ENCODE data around the gene SERPINI1.

The SERPINI1 gene

DNA sequence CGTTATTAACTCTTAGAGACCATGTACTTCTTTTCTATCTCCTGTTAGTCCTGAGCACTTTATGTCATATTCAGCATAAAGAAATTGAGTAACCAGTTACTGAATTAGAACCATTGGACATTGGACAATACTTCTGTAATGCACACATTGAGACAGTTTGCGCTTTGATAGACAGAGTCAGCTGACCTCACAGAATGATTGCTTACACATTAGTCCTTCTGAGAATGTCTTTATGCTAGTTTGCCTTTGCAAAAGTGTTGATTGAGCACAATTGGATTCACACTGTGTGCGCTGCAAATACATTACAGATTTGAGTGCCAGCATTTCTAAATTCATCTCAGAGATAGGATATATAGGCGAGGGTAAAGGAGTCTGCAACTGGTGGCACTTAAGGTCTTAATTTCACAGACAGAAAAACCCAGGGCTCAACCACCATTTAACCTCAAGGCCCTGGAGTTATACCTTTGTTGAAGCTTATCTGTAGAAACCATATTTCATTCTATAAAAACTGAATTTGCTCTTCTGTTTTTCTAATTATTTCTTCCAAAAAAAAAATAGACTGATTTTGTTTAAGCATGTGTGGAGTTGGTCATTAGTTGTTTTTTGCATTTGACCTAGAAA is 3.8 kb downstream of the SERPINI1 start:
- no peak overlapping the region for H3K4me3 ChIP-seq (ENCODE audit: control insufficient read depth, low read depth, low read length)
- TF ChIP-seq, protein P1, sequence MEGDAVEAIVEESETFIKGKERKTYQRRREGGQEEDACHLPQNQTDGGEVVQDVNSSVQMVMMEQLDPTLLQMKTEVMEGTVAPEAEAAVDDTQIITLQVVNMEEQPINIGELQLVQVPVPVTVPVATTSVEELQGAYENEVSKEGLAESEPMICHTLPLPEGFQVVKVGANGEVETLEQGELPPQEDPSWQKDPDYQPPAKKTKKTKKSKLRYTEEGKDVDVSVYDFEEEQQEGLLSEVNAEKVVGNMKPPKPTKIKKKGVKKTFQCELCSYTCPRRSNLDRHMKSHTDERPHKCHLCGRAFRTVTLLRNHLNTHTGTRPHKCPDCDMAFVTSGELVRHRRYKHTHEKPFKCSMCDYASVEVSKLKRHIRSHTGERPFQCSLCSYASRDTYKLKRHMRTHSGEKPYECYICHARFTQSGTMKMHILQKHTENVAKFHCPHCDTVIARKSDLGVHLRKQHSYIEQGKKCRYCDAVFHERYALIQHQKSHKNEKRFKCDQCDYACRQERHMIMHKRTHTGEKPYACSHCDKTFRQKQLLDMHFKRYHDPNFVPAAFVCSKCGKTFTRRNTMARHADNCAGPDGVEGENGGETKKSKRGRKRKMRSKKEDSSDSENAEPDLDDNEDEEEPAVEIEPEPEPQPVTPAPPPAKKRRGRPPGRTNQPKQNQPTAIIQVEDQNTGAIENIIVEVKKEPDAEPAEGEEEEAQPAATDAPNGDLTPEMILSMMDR (IDR thresholded peaks at IDR 0.05; ENCODE audit: control insufficient read depth, insufficient read depth, low read depth, low read length, missing control alignments) = no peak
- no peak for DNase-seq (ENCODE audit: low read depth)

DNA sequence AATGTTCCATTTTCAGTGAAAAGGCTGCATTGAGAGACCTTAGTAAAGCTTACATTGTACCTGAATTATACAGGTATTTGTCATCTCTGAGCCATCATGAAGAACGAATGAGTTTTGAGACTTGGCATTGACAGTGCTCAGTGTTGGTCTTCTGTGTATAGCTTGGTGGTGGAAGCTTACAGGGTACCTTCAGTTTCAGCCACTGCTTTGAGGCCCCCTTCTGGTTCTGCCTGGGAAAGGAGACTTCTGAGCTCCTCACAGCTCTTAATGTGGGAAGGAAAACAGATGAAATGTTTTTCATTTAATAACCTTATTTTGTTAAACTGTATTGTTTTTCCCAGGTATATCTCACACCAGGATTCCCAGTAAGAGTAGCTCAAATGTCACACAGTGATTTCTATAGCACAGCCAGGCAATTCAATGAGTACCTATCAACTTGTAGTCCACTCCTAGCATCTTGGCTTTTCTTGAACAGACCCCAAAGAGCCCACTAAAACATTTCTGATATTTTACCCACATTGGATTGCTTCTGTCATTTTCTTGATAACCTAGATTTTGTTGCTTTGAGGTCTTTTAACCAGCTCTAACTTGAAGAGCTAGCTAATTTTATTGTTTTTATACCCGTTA is 5.6 kb downstream of the SERPINI1 start:
- no peak overlapping the region for H3K4me3 ChIP-seq (ENCODE audit: control insufficient read depth, low read depth, low read length)
- TF ChIP-seq, protein P1 (IDR thresholded peaks at IDR 0.05; ENCODE audit: control insufficient read depth, insufficient read depth, low read depth, low read length, missing control alignments) = peak; percentile 52
- DNase-seq (ENCODE audit: low read depth) = no peak

DNA sequence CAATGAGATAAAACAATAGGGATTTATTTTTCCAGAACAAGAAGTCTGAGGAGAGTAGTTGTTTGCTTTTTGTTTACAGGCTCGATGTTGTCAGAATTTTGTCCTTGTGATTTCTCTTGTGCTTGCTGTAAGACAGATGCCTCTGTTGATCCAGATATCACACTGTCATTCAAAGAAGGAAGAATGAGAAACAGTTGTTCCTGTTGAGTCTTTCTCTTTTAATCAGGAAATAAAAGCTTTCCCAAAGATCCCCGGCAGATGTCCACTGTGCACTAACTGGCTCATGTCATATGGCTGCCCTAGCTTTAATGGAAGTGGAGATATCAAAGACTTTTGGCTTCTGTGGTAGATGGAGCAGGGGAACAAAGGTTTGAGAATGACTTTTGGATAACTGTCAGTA is 6.8 kb downstream of the SERPINI1 start:
- DNase-seq (ENCODE audit: low read depth) = no peak
- H3K4me3 ChIP-seq (ENCODE audit: control insufficient read depth, low read depth, low read length) = no peak overlapping the region
- TF ChIP-seq, protein P1 (IDR thresholded peaks at IDR 0.05; ENCODE audit: control insufficient read depth, insufficient read depth, low read depth, low read length, missing control alignments) = no peak

DNA sequence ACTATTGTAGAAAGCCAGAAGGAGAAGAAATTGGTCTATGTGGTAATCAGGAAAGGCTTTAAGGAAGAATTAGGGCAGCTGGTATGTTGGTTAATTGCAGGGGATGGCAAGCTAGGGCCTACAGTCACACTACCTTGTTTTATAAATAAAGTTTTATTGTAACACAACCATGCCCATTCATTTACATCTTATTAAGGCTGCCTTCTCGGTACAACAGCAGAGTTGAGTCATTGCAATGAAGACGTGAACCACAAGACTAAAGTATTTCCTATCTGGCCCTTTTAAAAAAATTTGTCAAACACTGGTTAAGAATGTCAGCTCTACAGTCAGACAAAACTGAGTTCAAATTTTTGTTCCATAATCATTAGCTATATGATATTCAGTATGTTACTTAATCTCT is 8.3 kb downstream of the SERPINI1 start:
- H3K4me3 ChIP-seq (ENCODE audit: control insufficient read depth, low read depth, low read length) = no peak overlapping the region
- TF ChIP-seq, protein P1 (IDR thresholded peaks at IDR 0.05; ENCODE audit: control insufficient read depth, insufficient read depth, low read depth, low read length, missing control alignments) = no peak
- DNase-seq (ENCODE audit: low read depth) = no peak

DNA sequence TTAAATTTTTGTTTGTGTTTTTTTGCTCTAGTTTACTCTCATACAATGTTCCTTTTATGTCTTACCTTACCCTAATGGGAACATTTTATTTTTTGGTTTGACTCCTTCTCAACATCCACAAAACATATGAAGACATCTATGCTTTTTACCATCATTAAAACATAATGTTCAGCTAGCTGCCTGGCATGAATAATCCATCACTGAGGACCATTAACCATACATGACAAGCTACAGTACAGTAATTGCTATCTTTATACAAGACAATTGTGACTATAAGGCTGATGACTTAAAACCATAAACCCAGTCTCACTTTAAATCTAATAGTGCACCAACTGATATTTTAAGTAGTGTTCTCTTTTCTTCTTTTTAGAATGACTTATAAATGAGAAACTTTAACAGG is 13.7 kb downstream of the SERPINI1 start:
- no peak overlapping the region for H3K4me3 ChIP-seq (ENCODE audit: control insufficient read depth, low read depth, low read length)
- no peak for DNase-seq (ENCODE audit: low read depth)
- TF ChIP-seq, protein P1 (IDR thresholded peaks at IDR 0.05; ENCODE audit: control insufficient read depth, insufficient read depth, low read depth, low read length, missing control alignments) = no peak

DNA sequence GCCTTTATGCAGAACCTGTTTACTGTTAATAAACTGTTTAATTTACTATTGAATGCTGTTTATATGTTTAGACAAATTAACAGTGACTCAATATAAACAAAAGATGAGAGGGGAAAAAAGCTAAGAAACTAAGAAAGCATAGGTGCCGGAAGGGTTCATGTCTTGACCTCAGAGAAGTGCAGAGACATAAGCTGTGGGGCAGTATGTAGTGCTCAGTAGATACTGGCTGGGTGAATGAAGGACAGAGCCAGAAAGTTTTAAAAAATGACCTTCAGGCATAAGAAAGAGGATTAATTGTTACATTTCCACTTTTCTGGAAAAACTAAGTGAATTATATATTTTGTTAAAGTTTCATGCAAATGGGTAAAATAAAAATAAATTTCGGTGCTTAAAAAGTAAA is 14.2 kb downstream of the SERPINI1 start:
- no peak for DNase-seq (ENCODE audit: low read depth)
- no peak overlapping the region for H3K4me3 ChIP-seq (ENCODE audit: control insufficient read depth, low read depth, low read length)
- TF ChIP-seq, protein P1 (IDR thresholded peaks at IDR 0.05; ENCODE audit: control insufficient read depth, insufficient read depth, low read depth, low read length, missing control alignments) = no peak

Measured in AG09309 (cell line).